GM18858 (cell line): Measurements from ENCODE around the gene TRIM59.

Experiments used
- ATAC-seq: cut with Tn5 transposase; IDR thresholded peaks from one replicate; pipeline ENCODE4 v1.9.1; 2021; ENCODE audit not compliant: unreplicated experiment

Gene TRIM59

GRCh38 chr3:160449636-160450598 lies at the start of gene TRIM59:
Gene TRIM59 (minus strand): TSS chr3:160449786. CDS start chr3:160439183, 10,603 bp downstream.
- peak; percentile 92 for ATAC-seq

DNA sequence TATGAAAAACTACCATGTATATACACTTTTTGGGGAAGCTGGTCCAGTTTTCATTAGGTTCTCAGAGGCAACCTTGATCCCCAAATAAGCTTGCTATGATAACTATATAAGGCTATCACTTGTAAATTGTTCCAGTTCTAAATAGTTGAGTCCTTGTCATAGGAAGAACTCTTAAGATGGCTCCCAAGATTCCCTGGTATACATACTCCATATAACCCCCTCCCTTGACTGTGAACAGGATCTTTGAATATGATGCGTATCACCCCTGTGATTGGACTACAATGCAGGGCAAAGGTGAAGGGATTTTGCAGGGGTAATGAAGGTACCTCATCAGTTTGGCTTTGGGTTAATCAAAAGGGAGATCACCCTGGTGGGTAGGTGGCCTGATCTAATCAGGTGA lies 48.6 kb upstream of the TRIM59 start:
- no peak for ATAC-seq

- ATAC-seq: no peak
Measured at GRCh38 chr3:160490166-160490565, 40.6 kb upstream of the TRIM59 start.

GRCh38 chr3:160486459-160486869 lies 36.9 kb upstream of the TRIM59 start:
- ATAC-seq: no peak

GRCh38 chr3:160482796-160483195 lies 33.2 kb upstream of the TRIM59 start:
- no peak for ATAC-seq

- ATAC-seq: no peak
Measured at GRCh38 chr3:160481856-160482255, 32.3 kb upstream of the TRIM59 start.

DNA sequence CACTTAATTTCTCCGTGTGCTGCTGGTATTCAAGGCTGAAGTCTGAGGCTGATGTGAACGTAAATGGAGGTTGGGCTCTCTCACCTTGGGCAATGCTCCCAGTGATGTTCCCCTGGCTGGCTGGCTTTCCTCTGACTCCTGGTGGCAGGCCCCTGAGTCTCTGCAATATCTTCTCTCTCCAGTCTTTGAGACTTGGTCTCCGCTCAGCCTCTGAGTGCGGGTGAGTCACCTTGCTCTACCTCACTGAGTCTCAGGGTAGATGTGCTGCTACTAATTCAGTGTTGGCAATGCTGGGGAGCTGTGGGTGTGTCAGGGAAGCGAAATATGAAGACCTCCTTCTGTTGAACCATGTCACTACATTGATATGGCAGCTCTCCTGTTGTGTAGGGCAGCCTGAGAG lies 31.3 kb upstream of the TRIM59 start:
- no peak for ATAC-seq

GRCh38 chr3:160479376-160479775 lies 29.8 kb upstream of the TRIM59 start:
- ATAC-seq: no peak

DNA sequence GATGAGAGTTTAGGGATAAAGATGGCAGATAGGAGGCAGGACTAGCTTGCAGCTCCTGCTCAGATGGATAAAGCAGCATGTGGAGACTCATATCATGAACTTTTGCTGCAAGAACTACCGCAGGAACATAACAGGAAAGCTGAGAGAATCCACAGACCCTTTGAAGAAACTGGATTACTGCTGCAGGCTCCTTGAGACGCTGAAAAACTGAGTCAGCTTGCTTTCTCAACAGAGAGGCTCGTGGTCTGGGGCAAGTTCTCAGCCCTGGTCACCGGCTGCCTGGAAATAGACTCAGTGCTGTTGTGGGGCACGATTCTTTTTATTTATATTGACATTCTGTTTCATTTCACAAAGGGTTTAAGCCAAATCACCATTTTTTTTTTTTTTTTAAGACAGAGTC lies 28.8 kb upstream of the TRIM59 start:
- no peak for ATAC-seq

GRCh38 chr3:160477750-160478149 lies 28.2 kb upstream of the TRIM59 start:
- no peak for ATAC-seq

- ATAC-seq: no peak
Measured at GRCh38 chr3:160475884-160476283, 26.3 kb upstream of the TRIM59 start.

- no peak for ATAC-seq
Measured at GRCh38 chr3:160475153-160475552, 25.6 kb upstream of the TRIM59 start.

DNA sequence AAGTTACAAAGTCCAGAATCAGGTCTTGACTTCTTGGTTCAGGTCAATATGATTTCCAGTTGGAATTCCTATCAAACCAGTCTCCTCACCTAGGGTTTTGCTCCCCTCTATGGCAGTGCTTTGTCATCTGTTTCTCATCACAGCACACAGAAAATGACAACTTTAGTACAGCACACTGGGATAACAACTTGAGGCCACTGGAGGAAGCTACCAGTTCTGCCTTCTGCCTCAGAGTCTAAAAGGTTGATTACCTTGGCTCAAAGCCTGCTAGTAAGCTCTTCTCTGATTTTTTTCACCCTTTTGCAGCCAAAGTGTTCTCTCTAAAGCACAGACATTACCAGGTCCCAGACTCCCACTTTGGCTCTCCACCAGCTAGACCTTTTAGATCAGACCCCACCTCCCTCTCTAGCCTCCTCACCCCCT lies 24.8 kb upstream of the TRIM59 start:
- no peak for ATAC-seq

DNA sequence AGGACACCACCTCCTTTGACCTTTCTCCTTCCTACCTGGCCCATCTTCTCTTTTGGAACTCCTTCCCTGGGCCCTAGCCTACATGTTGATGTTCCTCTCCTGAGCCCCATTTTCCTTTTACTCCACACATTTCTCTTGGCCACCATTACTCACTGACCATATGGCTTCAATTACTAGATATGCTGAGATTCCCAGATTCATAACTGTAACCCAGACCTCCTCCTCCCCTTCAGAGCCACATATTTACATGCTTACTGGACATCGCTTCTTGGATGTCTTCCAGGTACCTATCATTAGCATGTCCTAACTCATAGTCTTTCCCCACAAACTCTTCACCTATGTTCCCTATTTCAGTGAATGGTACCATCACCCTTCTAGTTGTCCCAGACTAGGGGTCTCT lies 24.4 kb upstream of the TRIM59 start:
- no peak for ATAC-seq

- no peak for ATAC-seq
Measured at GRCh38 chr3:160473221-160473620, 23.6 kb upstream of the TRIM59 start.

DNA sequence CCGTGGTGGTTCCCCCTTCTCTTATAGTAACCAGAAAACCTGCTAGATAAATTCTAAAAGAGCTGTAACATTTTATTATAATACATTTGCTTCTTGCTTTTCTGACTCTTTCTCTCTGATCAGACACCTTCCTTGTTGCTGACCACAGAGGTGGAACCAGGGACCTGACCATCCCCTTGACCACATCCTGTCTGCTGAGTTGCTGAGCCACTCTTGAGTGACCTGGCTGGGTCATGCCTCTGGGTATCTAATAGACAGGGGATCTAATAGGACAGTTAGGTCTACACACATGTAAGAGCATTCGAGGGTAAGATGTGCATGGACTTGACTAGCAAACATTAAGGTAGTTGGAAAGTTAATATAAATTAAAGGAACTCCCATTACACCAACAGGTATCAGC lies 22.8 kb upstream of the TRIM59 start:
- ATAC-seq: peak; percentile 65

DNA sequence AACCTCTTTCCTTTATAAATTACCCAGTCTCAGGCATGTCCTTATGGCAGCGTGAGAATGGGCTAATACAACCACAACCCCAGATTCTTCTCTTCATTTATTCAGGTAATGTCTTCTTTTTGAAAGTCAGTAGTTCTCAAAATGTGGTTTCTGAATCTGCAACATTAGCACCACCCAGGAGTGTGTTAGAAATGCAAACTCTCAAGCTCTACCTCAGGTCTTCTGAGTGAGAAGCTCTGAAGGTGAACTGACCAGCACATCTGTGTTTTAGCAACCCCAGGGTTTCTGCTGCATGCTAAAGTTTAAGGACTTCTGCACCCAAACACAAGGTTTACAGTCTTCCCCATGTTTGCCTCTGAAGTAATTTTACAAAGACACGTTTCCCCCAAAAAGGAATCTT lies 22.3 kb upstream of the TRIM59 start:
- no peak for ATAC-seq

DNA sequence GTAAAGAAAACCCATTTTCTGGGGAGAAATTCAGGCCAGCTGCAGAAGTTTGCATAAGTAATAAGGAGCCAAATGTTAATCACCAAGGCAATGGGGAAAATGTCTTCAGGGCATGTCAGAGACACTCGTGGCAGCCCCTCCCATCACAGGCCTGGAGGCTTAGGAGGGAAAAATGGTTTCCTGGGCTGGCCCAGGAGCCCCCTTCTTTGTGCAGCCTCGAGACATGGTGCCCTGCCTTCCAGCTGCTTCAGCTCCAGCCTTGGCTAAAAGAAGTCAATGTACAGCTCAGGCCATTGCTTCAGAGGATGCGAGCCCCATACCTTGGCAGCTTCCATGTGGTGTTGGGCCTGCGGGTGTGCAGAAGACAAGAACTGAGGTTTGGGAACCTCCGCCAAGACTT lies 20.6 kb upstream of the TRIM59 start:
- ATAC-seq: no peak

DNA sequence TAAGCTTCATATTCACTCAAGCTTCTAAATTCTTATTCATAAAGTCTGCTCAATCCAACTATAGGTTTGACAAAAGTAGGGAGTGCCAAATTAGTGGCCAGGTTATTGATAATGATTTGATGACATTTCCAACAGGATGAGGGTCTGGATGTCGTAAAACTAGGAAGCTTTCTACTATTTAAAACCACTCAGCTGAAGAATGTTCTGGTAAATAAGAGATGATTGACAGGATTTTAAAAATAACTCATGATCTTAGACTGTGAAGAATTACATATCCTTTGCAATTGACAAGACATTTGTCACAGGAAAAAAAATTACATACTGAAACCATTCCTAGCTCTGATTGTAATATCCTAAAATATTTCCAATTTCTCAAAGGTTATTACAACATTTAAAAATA lies 15.4 kb upstream of the TRIM59 start:
- no peak for ATAC-seq

DNA sequence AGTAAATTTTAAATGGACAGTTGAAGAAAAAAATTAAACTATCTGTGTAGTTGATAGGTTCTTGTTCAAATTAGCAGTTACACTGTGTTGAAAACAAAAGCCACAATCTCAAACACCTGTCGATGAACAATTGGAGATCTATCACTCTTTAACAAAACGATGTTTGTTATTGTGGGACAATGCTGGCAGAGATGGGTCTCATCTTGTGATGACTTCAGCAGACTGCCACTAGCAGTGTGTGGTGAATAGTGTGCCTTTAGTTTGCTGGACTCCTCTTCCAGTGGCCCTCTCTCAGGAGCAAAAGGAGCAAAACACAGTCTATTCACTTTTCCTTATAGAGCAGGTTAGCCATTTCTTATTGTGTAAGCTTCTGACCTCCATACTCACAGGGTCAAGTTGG lies 14.7 kb upstream of the TRIM59 start:
- no peak for ATAC-seq

DNA sequence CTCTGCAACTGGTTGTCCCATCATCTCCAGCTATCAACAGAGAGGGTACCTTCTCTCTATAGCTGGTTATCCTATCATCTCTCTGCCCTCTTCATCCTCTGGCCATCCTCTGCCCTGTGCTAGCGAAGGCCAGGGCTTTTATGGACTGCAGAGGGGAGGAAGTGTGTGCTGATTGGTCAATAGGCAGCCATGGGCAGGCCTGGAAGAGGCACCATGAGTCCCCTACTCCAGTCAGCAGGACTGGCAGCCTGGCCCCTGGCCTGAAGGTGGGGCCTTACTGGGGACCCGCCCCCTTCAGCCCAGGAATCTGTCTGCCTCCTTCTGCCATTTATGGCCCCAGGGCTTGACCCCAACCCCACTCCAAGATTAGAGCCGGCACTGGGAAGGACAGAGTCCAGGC lies 10.4 kb upstream of the TRIM59 start:
- ATAC-seq: no peak

- no peak for ATAC-seq
Measured at GRCh38 chr3:160459450-160459970, 9.9 kb upstream of the TRIM59 start.

DNA sequence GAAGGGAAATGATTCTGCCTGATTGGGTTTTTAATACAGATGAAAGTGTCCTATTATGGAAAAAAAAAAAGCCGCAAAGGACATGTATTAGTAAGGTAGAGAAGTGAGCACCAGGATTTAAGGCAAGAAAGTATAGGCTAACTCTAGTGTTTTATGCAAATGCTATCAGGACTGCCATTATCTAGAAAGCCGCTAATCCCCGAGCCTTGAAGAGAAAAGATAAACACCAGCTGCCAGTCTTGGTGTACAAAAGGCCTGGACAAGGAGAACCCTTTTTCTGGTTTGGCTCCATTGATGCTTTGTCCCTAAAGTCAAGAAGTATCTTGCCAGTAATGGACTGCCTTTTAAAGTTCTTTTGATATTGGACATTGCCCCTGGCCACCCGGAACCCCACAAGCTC lies 8.6 kb upstream of the TRIM59 start:
- no peak for ATAC-seq
